ENCODE measurements around the gene ELFN1.

ELFN1 gene

DNA sequence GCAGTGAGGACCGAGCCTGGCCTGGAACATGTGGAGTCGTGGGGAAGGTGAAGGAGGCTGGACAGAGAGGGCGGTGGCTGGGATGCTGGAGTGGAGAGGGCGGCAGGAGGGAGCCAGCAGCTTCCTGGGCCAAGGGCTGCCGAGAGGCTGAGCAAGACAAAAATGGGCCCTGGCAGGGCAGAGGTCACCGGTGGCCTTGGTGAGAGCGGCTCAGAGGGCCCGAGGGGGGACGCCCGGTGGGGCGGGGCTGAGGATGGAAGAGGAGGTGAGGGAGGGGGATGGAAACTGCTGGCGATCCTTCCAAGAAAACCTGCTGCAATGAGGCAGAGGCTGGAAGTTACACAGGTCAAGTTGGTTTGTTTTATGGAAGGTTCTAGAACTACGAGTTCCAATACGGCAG lies 69.5 kb downstream of the ELFN1 start:
- no peak overlapping the region for H3K4me2 ChIP-seq (ENCODE audit: low read length)
- no peaks in the 10 kb centered on the region for H3K4me1 ChIP-seq
- TF ChIP-seq, protein P1, sequence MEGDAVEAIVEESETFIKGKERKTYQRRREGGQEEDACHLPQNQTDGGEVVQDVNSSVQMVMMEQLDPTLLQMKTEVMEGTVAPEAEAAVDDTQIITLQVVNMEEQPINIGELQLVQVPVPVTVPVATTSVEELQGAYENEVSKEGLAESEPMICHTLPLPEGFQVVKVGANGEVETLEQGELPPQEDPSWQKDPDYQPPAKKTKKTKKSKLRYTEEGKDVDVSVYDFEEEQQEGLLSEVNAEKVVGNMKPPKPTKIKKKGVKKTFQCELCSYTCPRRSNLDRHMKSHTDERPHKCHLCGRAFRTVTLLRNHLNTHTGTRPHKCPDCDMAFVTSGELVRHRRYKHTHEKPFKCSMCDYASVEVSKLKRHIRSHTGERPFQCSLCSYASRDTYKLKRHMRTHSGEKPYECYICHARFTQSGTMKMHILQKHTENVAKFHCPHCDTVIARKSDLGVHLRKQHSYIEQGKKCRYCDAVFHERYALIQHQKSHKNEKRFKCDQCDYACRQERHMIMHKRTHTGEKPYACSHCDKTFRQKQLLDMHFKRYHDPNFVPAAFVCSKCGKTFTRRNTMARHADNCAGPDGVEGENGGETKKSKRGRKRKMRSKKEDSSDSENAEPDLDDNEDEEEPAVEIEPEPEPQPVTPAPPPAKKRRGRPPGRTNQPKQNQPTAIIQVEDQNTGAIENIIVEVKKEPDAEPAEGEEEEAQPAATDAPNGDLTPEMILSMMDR (IDR thresholded peaks at IDR 0.05) = no peak
- no peaks in the 10 kb centered on the region for H3K79me2 ChIP-seq
- H3K27ac ChIP-seq = no peak overlapping the region
- H2AFZ ChIP-seq = no peak overlapping the region
- H3K27me3 ChIP-seq (ENCODE audit: control insufficient read depth, insufficient read depth, low read length) = no peaks in the 10 kb centered on the region
- H3K4me3 ChIP-seq (ENCODE audit: low read depth, low read length) = no peak overlapping the region
- H3K36me3 ChIP-seq (ENCODE audit: control insufficient read depth, insufficient read depth, low read length) = no peaks in the 10 kb centered on the region
- no peaks in the 10 kb centered on the region for H3K9me3 ChIP-seq (ENCODE audit: control insufficient read depth, low read length)
- H3K9ac ChIP-seq = no peak overlapping the region

DNA sequence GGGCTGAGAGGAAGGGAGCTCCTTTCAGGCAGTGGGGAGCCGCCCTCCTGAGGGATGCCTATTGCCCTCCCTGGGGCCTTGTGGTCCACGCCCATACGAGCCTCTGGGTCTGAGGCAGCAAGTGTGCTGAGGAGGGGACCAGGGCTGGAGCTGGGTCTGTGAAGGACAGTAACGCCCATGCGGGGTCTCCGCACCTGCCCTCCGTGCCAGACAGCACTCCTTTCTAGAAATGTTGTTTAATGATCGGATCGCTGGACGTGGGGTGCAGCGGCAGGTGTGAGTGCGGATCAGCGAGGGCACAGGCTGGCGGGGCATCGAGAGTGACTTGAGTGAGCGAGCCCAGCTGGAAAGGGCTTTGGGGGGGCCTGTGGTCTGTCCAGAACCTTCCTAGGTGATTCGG lies 70.1 kb downstream of the ELFN1 start:
- no peak overlapping the region for H3K9ac ChIP-seq
- TF ChIP-seq, protein P1 (IDR thresholded peaks at IDR 0.05) = no peak
- no peaks in the 10 kb centered on the region for H3K27me3 ChIP-seq (ENCODE audit: control insufficient read depth, insufficient read depth, low read length)
- H3K4me2 ChIP-seq (ENCODE audit: low read length) = no peak overlapping the region
- no peak overlapping the region for H3K4me3 ChIP-seq (ENCODE audit: low read depth, low read length)
- no peaks in the 10 kb centered on the region for H3K4me1 ChIP-seq
- no peaks in the 10 kb centered on the region for H3K36me3 ChIP-seq (ENCODE audit: control insufficient read depth, insufficient read depth, low read length)
- H2AFZ ChIP-seq = no peak overlapping the region
- no peaks in the 10 kb centered on the region for H3K79me2 ChIP-seq
- no peaks in the 10 kb centered on the region for H3K9me3 ChIP-seq (ENCODE audit: control insufficient read depth, low read length)
- no peak overlapping the region for H3K27ac ChIP-seq

DNA sequence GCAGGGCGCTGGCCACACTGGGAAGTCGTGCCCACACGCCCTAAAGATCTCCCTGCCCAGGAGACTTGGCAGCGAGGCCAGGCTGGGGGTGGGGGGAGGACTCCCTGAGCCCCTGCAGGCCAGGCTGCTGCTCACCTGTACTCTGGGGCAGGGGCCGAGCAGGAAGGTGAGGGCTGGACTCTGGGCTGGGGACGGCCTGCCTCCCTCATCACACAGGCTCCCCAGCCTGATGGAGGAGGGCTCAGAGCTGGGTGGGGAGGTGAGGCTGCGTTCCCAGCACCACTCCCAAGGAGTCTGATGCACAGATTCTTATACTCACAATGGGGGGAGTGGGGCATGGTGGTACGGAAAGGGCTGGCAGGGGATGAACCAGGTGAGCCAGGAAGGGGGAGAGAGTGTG lies 71.2 kb downstream of the ELFN1 start:
- Histone ChIP-seq H3K36me3 (ENCODE audit: control insufficient read depth, insufficient read depth, low read length) (no peaks in the 10 kb centered on the region), H3K4me1 (no peaks in the 10 kb centered on the region), H2AFZ (no peak overlapping the region), H3K4me2 (ENCODE audit: low read length) (no peak overlapping the region), H3K9ac (no peak overlapping the region), H3K27me3 (ENCODE audit: control insufficient read depth, insufficient read depth, low read length) (no peaks in the 10 kb centered on the region), H3K79me2 (no peaks in the 10 kb centered on the region), H3K9me3 (ENCODE audit: control insufficient read depth, low read length) (no peaks in the 10 kb centered on the region), H3K4me3 (ENCODE audit: low read depth, low read length) (no peak overlapping the region), H3K27ac (no peak overlapping the region)
- TF ChIP-seq, protein P1 (IDR thresholded peaks at IDR 0.05) = no peak

DNA sequence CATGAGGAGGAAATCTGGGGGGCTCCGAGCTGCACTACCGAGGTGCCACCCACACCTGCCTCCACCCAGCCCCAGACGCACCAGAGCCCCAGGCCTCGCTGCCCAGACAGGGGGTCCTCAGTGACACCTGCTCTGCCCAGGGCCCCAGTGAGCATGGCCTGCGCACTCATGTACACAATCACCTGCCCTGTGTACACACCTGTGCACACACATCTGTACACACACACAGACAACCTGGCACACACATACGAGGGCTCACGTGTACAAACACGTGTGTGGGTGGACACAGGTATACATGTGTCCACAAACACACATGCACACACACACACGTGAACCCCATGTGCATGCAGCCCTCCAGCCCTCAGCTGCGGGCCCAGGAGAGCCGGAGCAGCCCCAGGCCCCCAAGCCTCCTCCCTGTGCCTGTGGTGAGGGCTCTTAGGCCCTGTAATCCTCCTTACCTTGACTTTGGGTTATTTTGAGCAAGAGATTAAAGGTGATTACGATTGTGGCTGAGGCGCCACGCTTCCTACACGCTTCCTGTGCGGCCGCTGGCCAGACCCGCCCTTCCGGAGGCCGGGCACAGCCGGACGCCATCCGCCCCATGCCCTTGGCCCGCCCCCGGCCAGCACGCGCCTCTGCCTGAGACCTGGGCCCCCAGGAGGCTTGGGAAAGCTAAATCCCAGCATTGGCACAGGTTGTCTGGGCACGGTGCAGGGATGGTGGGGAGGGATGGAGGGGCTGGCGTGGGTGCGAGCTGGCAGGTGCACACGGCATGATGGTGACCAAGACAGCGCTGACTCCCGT lies 71.9 kb downstream of the ELFN1 start:
- Histone ChIP-seq H3K4me1 (no peaks in the 10 kb centered on the region), H3K79me2 (no peaks in the 10 kb centered on the region), H3K9me3 (ENCODE audit: control insufficient read depth, low read length) (no peaks in the 10 kb centered on the region), H3K27me3 (ENCODE audit: control insufficient read depth, insufficient read depth, low read length) (no peaks in the 10 kb centered on the region), H3K4me2 (ENCODE audit: low read length) (no peak overlapping the region), H3K9ac (no peak overlapping the region), H3K36me3 (ENCODE audit: control insufficient read depth, insufficient read depth, low read length) (no peaks in the 10 kb centered on the region), H3K4me3 (ENCODE audit: low read depth, low read length) (no peak overlapping the region), H3K27ac (no peak overlapping the region), H2AFZ (no peak overlapping the region)
- TF ChIP-seq, protein P1 (IDR thresholded peaks at IDR 0.05) = no peak
